ENCODE data around the gene GDPD5.

GDPD5 gene

DNA sequence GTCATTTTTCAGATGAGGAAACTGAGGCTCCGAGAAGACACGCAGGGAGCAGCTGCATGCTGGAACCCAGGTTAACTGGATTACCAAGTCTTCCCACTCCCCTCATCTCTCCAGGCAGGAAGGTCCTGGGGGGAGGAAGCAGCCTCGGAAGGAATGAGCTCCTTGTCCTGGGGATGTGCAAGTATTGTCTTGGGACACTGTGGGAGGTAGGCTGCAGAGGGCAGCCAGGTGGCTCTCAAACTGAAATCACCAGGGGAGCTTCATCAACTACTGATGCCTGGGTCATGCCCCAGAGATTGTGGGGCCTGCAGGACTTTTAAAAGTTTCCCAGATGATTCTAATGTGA lies 7.6 kb downstream of the GDPD5 start:
- in situ Hi-C loops (cut with HindIII; ENCODE audit: low sequenced_read_pairs): no loop called here

DNA sequence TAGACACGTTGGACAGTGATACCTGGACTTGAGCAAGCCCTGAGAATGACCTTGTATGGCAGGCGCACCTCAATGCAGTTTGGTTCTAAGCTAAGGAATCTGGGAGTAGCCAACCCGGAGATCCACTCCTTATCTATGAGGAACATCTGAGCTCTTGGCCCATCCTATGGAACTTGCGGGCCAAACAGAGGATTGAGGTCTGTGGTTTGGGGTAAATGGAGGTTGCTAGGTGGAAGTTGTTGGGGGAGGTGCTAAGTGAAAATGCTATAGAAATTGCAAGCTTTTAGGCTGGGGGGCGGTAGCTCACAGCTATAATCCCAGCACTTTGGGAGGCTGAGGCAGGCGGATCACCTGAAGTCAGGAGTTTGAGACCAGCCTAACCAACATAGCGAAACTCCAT lies 8.9 kb downstream of the GDPD5 start:
- in situ Hi-C loops (cut with HindIII; ENCODE audit: low sequenced_read_pairs): no loop called here

- in situ Hi-C loops (cut with HindIII; ENCODE audit: low sequenced_read_pairs): no loop called here
Measured at GRCh38 chr11:75516140-75516539, 9.6 kb downstream of the GDPD5 start.

- in situ Hi-C loops (cut with HindIII; ENCODE audit: low sequenced_read_pairs): no loop called here
Measured at GRCh38 chr11:75514596-75514995, 11.1 kb downstream of the GDPD5 start.

DNA sequence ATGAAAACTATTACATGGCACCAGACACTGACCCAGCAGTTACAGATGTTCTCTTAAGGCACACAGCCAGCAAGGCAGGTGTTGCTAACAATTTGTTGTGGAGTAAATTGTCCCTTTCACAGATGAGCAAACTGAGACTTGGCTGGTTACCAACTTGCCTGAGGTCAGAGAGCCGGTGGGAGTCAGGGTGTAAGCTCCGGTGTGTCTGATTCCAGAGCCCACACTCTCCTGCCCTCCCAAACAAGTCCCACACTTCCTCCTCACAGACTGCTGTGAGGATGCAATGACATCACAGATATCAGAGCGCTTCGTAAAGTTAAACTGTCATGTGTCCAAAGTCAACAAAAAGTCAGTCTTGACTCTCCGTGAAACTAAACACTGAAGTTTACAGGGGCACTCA lies 12.5 kb downstream of the GDPD5 start:
- in situ Hi-C loops (cut with HindIII; ENCODE audit: low sequenced_read_pairs): no loop called here

DNA sequence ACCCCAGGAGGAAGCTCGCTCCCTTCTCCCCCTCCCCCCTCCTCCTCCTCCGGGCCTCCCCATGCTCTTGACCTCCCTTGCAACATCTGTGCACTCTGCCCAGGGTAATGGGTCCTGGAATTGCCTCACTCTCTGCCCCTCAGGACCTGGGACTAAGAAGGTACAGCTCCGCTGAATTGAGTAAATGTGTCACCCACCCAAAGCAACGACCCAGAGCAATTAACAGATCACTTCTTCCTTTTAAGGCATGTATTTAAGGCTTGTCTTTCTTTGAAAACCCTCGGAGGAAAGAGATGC lies 15.1 kb downstream of the GDPD5 start:
- in situ Hi-C loops (cut with HindIII; ENCODE audit: low sequenced_read_pairs): no loop called here

DNA sequence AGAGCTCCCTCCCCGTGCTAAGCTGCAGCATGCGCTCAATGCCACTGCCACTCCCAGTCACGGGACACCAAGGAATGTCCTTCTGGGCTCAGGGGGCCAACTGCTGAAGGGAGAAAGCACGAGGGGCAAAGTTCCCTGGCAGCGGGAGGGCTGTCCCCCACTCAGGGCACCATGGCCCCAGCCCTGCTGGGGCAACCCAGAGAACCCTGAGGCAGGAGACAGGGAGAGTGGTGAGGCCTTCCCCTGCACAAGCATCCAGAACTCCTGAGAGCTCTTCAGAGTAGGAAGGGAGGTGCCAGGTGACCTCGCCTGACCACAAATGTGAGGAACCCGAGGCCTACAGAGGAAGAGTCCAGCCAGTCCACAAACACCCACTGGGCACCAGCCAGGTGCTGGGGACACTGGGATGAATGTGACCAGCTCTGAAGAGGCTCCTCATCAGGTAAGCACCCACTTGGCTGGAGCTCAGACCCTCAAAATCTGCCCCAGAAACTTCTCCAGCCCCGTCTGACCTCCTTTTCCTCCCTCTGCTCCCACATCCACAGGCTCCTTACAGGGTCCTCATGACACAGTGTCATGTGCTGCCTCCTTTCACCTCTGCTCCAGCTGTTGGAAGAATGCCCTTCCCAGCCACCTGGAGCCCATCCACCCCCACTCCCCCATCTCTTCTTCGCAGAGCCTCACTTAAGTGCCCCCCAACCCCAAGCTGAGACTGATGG lies 15.6 kb downstream of the GDPD5 start:
- in situ Hi-C loops (cut with HindIII; ENCODE audit: low sequenced_read_pairs): no loop called here

- in situ Hi-C loops (cut with HindIII; ENCODE audit: low sequenced_read_pairs): no loop called here
Measured at GRCh38 chr11:75509020-75509720, 16.6 kb downstream of the GDPD5 start.

DNA sequence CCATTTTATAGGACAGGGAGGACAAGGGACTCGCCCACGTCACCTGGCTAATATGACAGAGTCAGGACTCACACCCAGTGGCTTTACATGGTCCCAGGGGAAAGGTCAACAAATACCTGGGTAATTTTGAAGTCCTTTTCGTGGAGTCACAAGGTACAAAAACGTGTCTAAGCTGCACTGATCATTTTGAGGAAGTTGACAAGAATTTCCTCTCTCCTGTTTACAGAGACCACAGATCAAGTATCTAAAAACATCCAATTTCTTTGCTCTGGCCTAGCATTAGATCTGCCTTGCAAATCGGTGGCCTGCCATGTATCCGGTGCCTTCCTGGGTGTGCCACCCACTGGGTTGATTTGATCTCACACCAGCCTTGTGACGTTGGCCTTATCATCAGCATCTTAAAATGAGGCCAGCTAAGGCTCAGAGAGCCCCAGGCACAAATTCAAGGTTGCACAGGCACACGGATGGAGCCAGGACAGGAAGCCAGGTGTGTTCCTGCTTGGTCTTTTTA lies 17.6 kb downstream of the GDPD5 start:
- in situ Hi-C loops (cut with HindIII; ENCODE audit: low sequenced_read_pairs): no loop called here

GRCh38 chr11:75507571-75507970 lies 18.2 kb downstream of the GDPD5 start:
- in situ Hi-C loops (cut with HindIII; ENCODE audit: low sequenced_read_pairs): no loop called here

DNA sequence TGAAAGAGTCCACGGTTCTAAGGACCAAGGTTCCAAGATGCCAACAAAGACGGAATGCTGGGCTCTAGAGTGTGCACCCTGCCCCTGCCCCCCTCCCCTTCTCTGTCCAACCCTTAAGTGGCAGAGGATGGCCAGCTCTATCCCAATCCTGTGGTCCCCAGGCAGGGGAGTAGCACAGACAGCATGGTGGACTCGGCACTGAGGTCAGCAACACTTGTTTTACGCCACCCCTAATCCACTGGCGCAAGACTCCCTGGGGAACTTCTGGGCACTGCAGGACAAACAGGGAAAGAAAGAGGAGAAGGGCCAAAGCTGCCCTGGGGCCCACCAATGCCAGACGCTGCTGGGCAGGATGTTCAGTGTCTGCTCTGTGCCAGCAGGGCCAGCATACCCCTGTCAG lies 18.9 kb downstream of the GDPD5 start:
- in situ Hi-C loops (cut with HindIII; ENCODE audit: low sequenced_read_pairs): no loop called here

GRCh38 chr11:75505916-75506692 lies 19.6 kb downstream of the GDPD5 start:
- in situ Hi-C loops (cut with HindIII; ENCODE audit: low sequenced_read_pairs): no loop called here

- in situ Hi-C loops (cut with HindIII; ENCODE audit: low sequenced_read_pairs): no loop called here
Measured at GRCh38 chr11:75504501-75504900, 21.2 kb downstream of the GDPD5 start.

- in situ Hi-C loops (cut with HindIII; ENCODE audit: low sequenced_read_pairs): no loop called here
Measured at GRCh38 chr11:75503531-75504099, 22.1 kb downstream of the GDPD5 start.

DNA sequence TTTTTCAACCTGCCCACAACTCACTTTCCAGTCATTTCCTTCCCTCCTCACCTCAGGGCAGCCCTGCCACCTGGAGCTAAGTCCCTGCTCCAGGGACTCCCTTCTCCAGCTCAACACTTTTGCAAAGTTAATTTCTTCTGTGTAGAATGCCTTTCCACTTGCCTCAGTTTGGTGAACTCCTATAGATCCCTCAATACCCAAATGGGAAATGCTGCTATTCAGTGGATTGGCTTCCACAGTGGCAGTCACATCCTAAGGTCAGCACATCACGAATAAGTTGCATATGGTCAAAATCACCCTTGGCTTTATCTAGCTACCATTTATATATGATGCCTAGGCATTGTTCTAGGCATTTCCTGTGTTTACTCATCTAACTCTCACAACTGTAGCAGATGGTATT lies 23.6 kb downstream of the GDPD5 start:
- in situ Hi-C loops (cut with HindIII; ENCODE audit: low sequenced_read_pairs): no loop called here

GRCh38 chr11:75500742-75501141 lies 25.0 kb downstream of the GDPD5 start:
- in situ Hi-C loops (cut with HindIII; ENCODE audit: low sequenced_read_pairs): no loop called here

- in situ Hi-C loops (cut with HindIII; ENCODE audit: low sequenced_read_pairs): no loop called here
Measured at GRCh38 chr11:75499423-75500190, 26.1 kb downstream of the GDPD5 start.

DNA sequence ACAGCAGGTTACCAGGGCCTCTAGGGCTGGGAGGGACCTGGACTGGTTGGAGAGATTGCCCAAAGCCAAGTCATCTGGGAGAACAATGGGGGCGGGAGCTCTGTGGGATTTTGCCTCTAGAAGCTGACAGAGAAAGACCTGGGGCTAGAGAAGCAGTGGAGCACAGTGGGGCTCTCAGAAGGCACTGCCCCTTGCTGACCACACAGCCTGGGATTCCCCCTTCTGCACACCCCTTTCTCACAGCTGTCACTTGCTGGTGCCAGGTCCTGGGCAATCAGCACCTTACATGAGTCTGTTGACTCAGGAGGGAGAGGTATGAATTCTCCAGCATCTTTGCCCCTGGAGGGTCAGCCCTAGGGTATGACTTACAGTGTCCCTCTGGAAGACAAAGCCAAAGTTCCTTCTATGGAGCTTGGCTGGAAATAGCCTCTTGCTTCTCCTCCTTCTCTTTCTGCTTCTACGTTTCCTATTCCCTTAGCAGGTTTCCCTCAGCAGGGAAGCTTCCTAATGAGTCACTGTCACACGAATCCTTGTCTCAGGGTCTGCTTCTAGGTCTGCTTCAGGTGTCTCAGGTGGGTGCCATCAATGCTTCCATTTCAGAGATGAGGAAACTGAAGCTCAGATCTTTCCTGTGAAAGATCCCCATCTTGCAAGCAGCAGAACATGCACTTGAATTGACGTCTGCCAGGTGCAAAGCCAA lies 27.0 kb downstream of the GDPD5 start:
- in situ Hi-C loops (cut with HindIII; ENCODE audit: low sequenced_read_pairs): no loop called here

DNA sequence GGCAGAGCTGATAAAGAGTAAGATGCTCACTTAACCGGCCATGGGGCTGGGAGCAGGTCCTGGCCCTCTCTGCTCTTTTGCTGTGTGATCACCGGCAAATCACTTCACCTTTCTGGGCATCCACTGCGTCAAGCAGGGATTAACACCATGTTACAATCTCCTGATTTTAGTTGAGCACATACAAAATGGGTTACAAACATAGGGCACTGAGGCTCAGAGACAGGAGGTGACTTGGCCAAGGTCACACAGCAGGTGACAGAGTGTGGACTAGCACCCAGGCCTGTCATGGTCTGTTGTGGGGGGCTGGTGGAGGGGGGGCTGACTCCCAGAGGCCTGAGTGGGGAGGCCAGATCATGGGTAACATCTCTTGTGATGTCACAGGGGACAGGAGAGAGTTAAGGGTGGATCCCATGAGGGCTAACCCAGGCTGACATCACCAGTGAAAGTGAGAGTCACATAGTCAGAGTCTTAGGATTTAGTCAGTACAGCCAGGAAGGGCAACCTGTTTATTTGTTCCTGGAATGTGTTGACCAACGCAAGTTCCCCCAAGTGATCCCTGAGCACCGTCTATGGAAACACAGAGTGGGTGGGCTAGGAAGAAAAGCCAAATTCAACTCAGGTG lies 27.8 kb downstream of the GDPD5 start:
- in situ Hi-C loops (cut with HindIII; ENCODE audit: low sequenced_read_pairs): no loop called here

- in situ Hi-C loops (cut with HindIII; ENCODE audit: low sequenced_read_pairs): no loop called here
Measured at GRCh38 chr11:75496305-75496752, 29.4 kb downstream of the GDPD5 start.

Measured in endothelial cell of hepatic sinusoid (primary cell).